Mucosa of gallbladder (tissue), 1 donor: Measurements from ENCODE around the gene LRRC7. TPM values are rescaled to one million over a fixed set of nuclear protein-coding genes. Genes with fewer than 3 reads are reported as not detected.
A peak's percentile ranks its signal among the peaks of the same experiment; 100 is the strongest.

ENCODE experiments used
- DNase-seq: peaks from one replicate; pipeline ENCODE4 v3.0.0-alpha.2; 2020; ENCODE audit warnings: low spot score
- total RNA-seq: library from RNA; stranded (reverse); gene quantifications from one replicate; pipeline ENCODE4 v1.2.1, GENCODE V29; 2021
- donor health status: DM: no; HTN: no; CAD: no.

Gene LRRC7
- total RNA-seq, 1 donor from 2014 or later = 4.1 TPM

DNA sequence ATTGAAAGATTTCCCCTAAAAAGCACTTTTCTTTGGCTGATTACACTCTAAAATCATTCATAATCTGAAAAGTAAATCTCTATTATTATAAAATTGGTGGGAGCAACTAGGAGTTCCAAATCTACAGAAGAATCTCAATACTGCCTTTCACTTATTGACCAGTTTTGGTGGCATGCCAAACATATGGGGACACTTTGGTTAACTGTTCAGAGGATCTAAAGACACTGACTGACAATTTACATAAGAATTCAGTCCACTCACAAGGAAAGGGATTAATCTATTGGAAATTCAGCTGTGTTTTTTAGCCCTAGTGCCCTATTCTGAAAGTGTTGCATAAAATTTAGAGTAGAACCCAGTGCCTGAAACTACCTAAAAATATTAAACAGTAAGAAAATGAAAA, 524.1 kb downstream of the LRRC7 start:
- DNase-seq = no peak

GRCh38 chr1:70092526-70092925, 524.8 kb downstream of the LRRC7 start:
- DNase-seq = no peak

- no peak for DNase-seq
Observed at GRCh38 chr1:70093250-70093975, 525.7 kb downstream of the LRRC7 start.

DNA sequence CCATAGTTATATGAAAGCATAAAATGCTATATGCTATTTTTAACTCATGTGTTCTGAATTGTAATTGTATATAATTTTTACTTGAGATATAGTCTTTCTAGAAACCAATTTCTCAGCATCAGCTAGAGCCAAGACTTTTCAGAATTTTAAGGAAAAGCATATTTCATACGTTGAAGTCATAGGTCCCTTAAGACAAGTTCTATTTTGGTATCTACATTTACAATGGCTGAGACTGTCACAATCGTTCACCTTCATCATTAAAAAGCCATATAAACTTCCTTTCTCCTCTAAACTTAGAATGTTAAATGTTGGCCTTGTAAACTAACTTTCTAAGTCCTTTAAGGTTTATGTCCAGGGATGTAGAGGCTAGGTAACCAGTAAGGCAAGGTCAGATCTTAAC, 533.5 kb downstream of the LRRC7 start:
- DNase-seq = no peak

- no peak for DNase-seq
Observed at GRCh38 chr1:70101774-70102173, 534.1 kb downstream of the LRRC7 start.

GRCh38 chr1:70103770-70104169, 536.0 kb downstream of the LRRC7 start:
- DNase-seq = no peak

DNA sequence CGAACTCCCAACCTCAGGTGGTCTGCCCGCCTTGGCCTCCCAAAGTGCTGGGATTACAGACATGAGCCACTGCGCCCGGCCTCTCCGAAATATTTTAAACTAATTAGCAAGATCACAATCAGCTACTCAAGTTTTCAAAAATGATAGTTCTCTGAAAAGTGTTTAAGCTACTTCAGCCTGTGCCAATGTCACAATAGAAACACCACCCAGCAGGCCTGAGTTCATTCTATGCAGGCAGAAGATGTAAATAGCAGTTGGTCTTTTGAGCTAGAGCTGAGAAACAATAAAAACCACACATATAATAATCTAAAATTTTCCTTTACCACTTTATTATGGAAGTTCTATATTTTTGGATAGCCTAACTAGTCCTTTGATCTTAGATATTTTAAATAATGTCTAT, 541.5 kb downstream of the LRRC7 start:
- DNase-seq = no peak

DNA sequence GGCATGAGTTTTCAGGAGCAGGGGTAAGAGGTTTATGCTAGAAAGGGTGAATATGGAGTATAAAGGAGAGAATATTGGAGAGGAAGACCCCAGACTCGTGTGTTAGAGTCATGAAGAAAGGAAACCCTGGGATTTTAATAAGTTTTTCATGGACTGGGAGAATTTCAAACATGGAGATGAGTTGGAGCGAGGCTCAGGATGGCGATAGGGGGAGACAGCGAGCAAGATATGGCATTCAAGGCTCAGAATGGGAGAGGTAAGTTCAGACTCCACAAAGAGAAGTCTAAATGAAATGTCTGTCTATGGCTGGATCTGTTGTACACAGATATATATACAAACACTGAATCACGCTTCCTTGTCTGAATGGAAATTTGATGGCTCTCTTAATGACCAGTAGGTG, 545.1 kb downstream of the LRRC7 start:
- DNase-seq = no peak

DNA sequence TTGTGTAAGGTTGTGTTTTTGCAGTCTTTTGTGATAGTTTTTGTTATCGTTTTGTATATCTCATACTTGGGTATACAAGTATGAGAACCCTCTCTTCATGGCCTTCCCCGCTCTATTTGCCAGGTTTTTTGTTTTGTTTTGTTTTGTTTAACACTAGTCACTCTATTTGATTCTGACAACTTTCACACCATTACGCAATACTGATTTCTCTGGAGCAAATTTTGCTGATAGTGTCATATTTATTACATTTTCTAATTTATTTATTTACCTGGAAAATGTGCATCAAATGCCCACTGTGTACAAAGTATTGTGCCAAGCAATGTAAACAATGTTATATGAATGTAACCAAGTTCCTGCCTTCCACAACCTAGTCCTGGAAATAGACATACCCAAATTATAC, 547.6 kb downstream of the LRRC7 start:
- DNase-seq = no peak

GRCh38 chr1:70117046-70117445, 549.3 kb downstream of the LRRC7 start:
- no peak for DNase-seq

GRCh38 chr1:70134148-70134547, 566.4 kb downstream of the LRRC7 start:
- no peak for DNase-seq

DNA sequence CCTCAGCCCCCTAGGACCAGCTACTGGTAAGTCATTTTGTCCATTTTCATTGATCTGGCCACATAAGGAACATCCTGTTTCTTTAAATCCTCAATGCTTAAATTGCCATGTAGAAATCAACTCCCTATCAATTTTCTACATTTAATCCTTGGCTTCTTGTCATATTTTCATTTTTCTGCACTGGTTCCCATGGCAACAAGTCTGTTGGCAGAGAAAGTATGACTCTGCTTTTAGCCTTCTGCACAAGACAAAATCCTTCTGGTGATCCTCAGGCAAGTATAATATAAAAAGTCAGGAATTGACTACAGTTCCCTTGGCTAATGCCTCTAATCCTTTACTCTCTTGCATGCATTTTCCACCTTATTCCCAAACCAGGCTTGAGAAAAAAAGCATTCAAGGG, 572.6 kb downstream of the LRRC7 start:
- DNase-seq = peak; percentile 21

DNA sequence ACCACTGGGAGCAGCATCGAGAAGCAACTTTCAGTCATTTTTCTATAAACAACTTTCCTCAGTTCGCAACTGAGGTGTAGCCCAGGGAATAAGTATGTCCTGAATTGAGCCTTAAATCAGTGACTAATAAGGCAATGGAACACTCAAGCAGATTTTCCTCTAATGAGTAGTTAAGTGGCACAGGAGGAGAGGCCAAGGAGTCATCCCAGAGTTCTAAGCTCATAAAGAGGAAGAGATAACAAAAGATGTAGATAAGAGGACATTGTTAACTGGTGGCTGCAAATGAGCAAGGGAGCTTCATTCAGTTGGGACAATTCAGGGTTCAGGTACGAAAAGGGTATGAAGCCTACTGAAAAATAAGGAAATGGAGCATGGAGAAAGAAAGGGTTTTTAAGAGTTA, 573.2 kb downstream of the LRRC7 start:
- no peak for DNase-seq

DNA sequence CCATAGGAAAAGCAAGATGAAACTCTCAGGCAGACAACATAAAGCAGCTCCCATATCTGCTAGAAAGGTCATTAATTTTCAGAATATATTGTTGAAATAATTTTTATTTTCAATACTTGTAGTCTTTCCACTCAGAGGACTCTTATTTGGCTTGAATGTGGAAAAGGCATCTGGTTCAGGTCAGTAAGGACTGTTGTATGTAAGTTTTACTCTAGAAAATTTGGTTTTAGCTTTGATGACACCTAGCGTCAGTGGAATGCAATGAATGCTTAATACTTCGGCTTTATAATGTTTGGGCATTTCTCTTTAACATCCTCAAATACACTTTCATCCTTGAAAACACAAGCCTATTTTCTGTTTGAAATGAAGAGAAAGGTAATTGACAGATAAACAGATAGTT, 574.4 kb downstream of the LRRC7 start:
- DNase-seq = no peak

DNA sequence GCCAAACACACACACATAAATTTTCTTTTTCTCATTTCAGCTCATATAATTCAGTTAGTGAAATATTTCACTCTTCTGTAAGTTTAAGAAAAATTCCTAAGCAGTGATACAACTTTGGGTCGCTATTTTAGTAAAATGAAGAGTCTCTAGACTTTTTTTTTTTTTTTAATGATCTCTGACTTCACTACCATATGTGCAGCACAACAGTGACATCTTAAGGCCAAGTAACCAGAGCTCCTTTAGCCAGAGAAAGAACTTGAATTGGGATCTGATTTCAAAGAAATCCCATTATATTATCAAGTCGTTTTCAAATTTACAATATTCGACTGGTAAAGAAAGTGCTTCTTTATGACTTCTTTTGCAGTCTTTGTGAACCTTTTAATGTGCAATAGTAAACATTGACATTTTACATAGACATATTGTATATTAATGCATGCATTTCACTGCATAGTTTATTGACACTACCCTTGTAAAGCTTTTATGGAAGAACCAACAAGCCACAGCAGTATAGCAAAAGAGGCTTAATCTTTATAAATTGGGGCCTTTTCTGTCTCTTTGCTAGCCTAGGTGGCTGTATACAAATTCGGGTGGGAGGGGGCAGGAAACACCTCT, 575.4 kb downstream of the LRRC7 start:
- no peak for DNase-seq

DNA sequence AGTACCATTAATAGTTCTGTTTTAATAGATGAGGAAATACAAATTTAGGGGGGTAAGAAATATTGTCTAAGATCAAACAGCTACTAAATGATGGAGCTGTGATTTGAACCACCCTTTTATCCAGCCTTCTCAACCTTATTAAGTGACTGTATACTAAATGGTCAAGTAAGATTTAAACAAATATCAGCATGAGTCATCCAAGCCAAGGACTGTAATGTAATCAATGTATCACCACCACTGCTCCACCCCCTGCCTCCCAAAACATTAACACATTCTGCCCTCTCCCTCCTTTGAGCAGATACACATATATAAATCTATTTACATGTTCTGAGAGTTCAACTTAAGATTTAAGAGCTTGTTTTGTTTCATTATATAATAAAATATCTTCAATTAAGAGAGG, 578.8 kb downstream of the LRRC7 start:
- DNase-seq = no peak

DNA sequence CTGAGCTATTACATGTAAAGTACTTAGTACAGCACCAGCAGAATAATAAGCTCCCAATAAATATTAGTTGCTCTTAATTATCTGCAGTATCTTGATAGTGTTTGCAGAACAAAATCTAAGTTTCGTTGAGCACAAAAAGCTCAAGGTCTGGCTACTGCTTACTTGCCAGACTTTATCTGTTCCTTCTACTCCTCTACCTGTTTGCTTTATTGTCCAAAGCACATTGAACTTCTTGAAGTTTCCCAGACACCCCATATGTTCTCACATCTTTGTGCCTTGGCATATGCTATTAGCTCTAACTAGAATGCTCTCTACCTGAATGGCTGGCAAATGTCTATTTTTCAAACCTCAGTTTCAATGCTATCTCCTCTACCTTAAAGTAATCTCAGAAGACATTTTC, 582.7 kb downstream of the LRRC7 start:
- no peak for DNase-seq

GRCh38 chr1:70153739-70154138, 586.0 kb downstream of the LRRC7 start:
- DNase-seq = no peak

DNA sequence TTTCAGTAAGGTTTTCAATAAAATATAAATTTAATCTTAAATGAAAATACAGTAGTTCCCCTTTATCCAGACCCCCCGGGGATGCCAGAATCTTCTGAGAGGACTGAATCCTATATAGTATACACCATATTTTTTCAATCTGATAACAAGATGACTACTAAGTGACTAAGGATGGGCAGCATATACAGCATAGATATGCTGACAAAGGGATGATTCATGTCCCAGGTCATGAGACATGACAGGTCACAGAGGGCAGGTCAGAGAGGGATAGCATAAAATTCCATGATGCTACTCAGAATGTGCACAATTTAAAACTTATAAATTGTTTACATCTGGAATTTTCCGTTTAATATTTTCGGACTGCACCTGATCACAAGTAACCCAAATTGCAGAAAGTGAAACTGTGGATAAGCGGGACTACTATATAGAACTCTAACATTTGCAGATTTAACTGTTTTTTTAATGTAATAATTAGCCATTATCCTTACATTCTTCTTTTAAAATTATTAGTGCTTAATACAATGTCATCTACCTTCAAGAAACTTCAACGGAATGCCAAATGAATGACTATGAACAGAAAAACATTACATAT, 588.9 kb downstream of the LRRC7 start:
- DNase-seq = no peak

- DNase-seq = no peak
Observed at GRCh38 chr1:70164350-70164749, 596.6 kb downstream of the LRRC7 start.

DNA sequence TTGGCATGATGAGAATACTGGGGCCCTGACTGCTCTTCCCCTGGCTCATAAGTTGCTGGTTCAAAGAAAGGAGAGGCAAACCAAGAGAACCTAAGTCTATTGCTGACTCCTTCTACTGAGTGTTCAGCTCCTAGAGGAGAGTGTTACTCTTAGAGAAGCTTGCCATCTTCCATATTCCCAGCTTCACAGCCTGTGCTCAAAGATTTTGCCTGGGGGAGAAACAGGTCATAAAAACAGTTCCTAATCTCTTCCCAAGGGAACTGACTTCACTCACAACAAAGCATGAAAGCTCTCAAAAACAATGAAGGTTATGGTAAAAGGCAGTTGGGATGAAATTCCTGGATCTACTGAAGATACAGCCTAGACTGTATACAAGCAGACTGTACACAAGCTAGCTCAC, 600.6 kb downstream of the LRRC7 start:
- DNase-seq = no peak

DNA sequence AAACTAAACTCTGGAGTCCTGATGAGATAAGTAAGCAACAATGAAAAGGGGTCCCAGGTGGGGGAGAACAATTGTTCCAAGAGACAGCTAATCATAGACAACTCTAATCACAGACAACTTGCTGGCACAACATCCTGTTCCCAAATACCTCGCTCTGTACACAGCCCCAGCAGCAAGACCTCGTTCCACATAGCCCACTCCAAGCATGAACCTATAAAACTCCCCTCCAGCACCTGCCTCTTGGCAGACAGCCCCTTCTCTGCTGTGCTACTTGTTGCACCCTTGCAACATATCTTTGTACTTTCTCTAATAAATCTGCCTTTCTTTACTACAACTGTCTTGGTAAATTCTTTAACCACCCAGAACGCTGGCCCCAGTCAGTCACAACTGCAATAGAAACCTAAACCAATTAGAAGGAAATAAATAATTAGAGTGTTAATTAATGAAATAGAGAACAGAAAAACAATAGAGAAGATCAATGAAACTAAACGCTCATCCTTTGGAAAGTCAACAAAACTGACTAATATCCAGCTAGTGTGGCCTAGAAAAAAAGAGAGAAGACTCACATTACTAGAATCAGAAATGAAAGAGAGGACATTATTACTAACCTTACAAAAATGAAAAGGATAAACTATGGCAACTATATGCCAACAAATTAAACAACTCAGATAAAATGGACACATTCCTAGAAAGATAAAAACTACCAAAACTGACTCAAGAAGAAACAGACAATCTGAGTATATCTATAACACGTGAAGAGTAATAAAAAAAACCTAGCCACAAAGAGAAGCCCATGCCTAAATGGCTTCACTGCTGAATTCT, 601.5 kb downstream of the LRRC7 start:
- DNase-seq = no peak

DNA sequence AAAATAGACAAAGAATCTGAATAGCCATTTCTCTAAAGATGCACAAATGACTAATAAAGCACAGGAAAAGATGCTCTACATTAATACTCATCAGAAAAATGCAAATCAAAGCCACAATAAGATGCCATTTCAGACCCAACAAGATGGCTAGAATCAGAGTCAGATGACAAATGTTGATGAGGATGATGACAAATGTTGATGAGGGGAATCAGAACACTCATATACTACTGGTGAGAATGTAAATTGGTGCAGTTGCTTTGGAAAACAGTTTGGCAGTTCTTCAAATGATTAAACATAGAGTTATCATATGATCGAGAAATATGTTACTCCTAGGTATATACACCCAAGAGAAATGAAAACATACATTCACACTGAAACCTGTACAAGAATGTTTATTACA, 603.8 kb downstream of the LRRC7 start:
- no peak for DNase-seq
